Measurements from ENCODE around the gene ZNF554. TPM values are rescaled to one million over a fixed set of nuclear protein-coding genes. Genes with fewer than 3 reads are reported as not detected.
"Not testable (repeated sequence)": the region's sequence is repeated elsewhere in the genome, so short reads cannot be mapped to it uniquely, and the experiment has no call there.

Gene ZNF554
- polyA plus RNA-seq, 2 of the 4 experiments (the other 2 are of a cell fraction): 0.54 to 0.65 TPM

DNA sequence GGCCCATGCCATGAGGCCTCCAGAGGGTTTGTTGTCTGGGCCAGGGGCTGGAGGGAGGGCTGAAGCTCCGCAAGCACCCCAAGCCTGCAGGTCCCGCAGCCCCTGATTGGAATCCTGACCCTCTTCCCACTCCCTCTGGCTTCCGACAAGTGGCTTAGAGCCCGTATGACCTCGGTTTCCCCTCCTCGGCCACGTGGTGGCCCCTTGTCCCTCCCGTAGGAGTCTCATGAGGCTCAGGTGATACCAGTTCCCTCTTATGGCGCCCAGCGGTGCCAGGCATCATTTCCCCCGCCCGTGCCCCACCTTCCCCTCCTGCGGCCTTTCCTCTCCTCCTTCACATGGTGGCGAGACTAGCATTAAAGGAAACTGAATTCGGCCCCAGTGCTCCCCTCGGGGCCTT, 28.2 kb upstream of the ZNF554 start (continued):
- TF ChIP-seq HOXB5 (CRISPR knock-in tag; IDR thresholded peaks at IDR 0.05) (no peak), EP300 (IDR thresholded peaks at IDR 0.05) (no peak)

DNA sequence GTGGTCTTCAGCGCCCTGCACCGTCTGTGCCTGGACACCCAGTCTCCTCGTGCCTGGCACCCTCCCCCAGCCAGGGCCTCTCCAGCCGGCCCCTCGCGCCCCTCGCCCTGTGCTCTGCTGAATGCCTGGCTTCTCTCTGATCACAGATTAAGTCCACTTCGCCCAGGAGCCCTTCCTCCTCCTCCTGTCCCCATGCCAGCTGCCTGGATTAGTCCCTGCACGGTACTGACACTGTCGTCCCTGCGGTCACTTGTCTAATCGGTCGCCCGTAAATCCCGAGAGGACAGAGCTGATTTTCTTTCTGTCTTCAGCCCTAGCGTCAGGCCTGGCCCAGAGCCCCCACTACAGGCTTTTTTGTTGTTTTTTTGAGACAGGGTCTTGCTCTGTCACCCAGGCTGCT, 27.8 kb upstream of the ZNF554 start:
- no peak for DNase-seq (ENCODE audit: low read depth in 1 of 2, low spot score in 1 of 2)
- no peak for FAIRE-seq
- no peak for ATAC-seq
- Histone ChIP-seq H3K4me3 (no peak overlapping the region), H3K9me3 (no peaks in the 10 kb centered on the region), H3K4me1 (no peaks in the 10 kb centered on the region; the same call in 2 of the 3 replicates), H3K27ac (no peak overlapping the region), H3K4me2 (no peak overlapping the region)
- TF ChIP-seq JUNB (IDR thresholded peaks at IDR 0.05) (no peak), EP300 (IDR thresholded peaks at IDR 0.05) (no peak), PBX3 (IDR thresholded peaks at IDR 0.05) (no peak), POLR2AphosphoS2 (conservative IDR thresholded peaks at IDR 0.05; ENCODE audit: low read length) (no peak), JUN (IDR thresholded peaks at IDR 0.05) (no peak), CEBPB (IDR thresholded peaks at IDR 0.05) (no peak), EHMT2 (IDR thresholded peaks at IDR 0.05; ENCODE audit: low read depth) (no peak), HDAC2 (IDR thresholded peaks at IDR 0.05) (no peak), KDM1A (IDR thresholded peaks at IDR 0.05; ENCODE audit: low read depth) (no peak), E2F6 (IDR thresholded peaks at IDR 0.05; ENCODE audit: borderline replicate concordance, low read depth) (no peak), RARB (CRISPR knock-in tag; IDR thresholded peaks at IDR 0.05) (no peak), HEYL (CRISPR knock-in tag; IDR thresholded peaks at IDR 0.05) (no peak)
- TF ChIP-seq, protein P1, sequence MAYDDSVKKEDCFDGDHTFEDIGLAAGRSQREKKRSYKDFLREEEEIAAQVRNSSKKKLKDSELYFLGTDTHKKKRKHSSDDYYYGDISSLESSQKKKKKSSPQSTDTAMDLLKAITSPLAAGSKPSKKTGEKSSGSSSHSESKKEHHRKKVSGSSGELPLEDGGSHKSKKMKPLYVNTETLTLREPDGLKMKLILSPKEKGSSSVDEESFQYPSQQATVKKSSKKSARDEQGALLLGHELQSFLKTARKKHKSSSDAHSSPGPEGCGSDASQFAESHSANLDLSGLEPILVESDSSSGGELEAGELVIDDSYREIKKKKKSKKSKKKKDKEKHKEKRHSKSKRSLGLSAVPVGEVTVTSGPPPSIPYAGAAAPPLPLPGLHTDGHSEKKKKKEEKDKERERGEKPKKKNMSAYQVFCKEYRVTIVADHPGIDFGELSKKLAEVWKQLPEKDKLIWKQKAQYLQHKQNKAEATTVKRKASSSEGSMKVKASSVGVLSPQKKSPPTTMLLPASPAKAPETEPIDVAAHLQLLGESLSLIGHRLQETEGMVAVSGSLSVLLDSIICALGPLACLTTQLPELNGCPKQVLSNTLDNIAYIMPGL (CRISPR knock-in tag; IDR thresholded peaks at IDR 0.05; ENCODE audit: borderline replicate concordance): no peak
- TF ChIP-seq, protein P2, sequence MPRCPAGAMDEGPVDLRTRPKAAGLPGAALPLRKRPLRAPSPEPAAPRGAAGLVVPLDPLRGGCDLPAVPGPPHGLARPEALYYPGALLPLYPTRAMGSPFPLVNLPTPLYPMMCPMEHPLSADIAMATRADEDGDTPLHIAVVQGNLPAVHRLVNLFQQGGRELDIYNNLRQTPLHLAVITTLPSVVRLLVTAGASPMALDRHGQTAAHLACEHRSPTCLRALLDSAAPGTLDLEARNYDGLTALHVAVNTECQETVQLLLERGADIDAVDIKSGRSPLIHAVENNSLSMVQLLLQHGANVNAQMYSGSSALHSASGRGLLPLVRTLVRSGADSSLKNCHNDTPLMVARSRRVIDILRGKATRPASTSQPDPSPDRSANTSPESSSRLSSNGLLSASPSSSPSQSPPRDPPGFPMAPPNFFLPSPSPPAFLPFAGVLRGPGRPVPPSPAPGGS (IDR thresholded peaks at IDR 0.05): no peak
- 96% methylated on average over 16 of the region's 16 CpGs for WGBS (ENCODE audit: missing lambda C conversion rate)
- CTCF ChIA-PET: interaction anchor here (0.9 kb wide), 1 partner anchor 96 kb away, joined by 3 read pairs; no protein-coding TSS in a partner anchor
- POLR2A ChIA-PET: no interaction called here

- H3K4me2 ChIP-seq; H3K27ac ChIP-seq; H3K4me1 ChIP-seq; H3K4me3 ChIP-seq; POLR2A ChIA-PET; FAIRE-seq; H3K9me3 ChIP-seq; DNase-seq (ENCODE audit: low read depth in 1 of 2, low spot score in 1 of 2); ATAC-seq: not testable (repeated sequence)
- CTCF ChIA-PET: interaction anchor here (0.6 kb wide), 1 partner anchor 81 kb away, joined by 3 read pairs; no protein-coding TSS in a partner anchor
- WGBS (ENCODE audit: missing lambda C conversion rate): 95% methylated on average over 10 of the region's 10 CpGs
Observed at GRCh38 chr19:2792666-2793065, 27.0 kb upstream of the ZNF554 start.

GRCh38 chr19:2793126-2793525, 26.5 kb upstream of the ZNF554 start:
- DNase-seq (ENCODE audit: low read depth in 1 of 2, low spot score in 1 of 2) (no peak), ATAC-seq (no peak), FAIRE-seq (no peak)
- H3K27ac ChIP-seq: no peak overlapping the region
- POLR2A ChIA-PET: no interaction called here
- H3K9me3 ChIP-seq: no peaks in the 10 kb centered on the region
- WGBS (ENCODE audit: missing lambda C conversion rate): 91% methylated on average over 6 of the region's 7 CpGs
- no peaks in the 10 kb centered on the region for H3K4me1 ChIP-seq
- CTCF ChIA-PET: interaction anchor here (0.6 kb wide), 1 partner anchor 81 kb away, joined by 3 read pairs; no protein-coding TSS in a partner anchor
- no peak overlapping the region for H3K4me3 ChIP-seq
- H3K4me2 ChIP-seq: no peak overlapping the region
- TF ChIP-seq CTCF (IDR thresholded peaks at IDR 0.05) (no peak), HOXB13 (CRISPR knock-in tag; IDR thresholded peaks at IDR 0.05; ENCODE audit: low read depth) (no peak), EP300 (IDR thresholded peaks at IDR 0.05) (no peak), MYC (IDR thresholded peaks at IDR 0.05; ENCODE audit: borderline replicate concordance, low read length) (no peak), ATOH8 (CRISPR knock-in tag; IDR thresholded peaks at IDR 0.05; ENCODE audit: low read depth) (no peak), FOXS1 (CRISPR knock-in tag; IDR thresholded peaks at IDR 0.05) (no peak), HOXB5 (CRISPR knock-in tag; IDR thresholded peaks at IDR 0.05) (no peak), MAFK (IDR thresholded peaks at IDR 0.05; ENCODE audit: partially characterized antibody) (no peak), EHMT2 (IDR thresholded peaks at IDR 0.05; ENCODE audit: low read depth) (no peak), SMC3 (IDR thresholded peaks at IDR 0.05) (no peak), SREBF2 (IDR thresholded peaks at IDR 0.05) (no peak)
- TF ChIP-seq, protein P2 (IDR thresholded peaks at IDR 0.05): no peak
